B cell (primary cell): ENCODE results near the gene NSFL1C.

Experiments used
- CTCF ChIP-seq: fragments of 200-600 bp; IDR thresholded peaks from one replicate; pipeline ENCODE4 v1.8.0; 2022; ENCODE audit warnings: antibody characterized with exemption, mild to moderate bottlenecking
- EZH2 ChIP-seq: IDR thresholded peaks from 2 replicates; pipeline ENCODE4 v1.6.1; 2012; ENCODE audit warnings: borderline replicate concordance, low read depth, mild to moderate bottlenecking, moderate library complexity, low read length; ENCODE audit not compliant: insufficient read depth, poor library complexity, severe bottlenecking

GRCh38 chr20:1418350-1418749, 48.3 kb downstream of the NSFL1C start:
- TF ChIP-seq CTCF = no peak
- TF ChIP-seq EZH2 = no peak
